NCI-H1417 (cell line): ENCODE results near the gene VDR.

ENCODE experiments used
- DNase-seq, 3 experiments: peaks; one replicate each; lab custom pipeline; 2025; lab: John Stamatoyannopoulos, UW

The VDR gene

DNA sequence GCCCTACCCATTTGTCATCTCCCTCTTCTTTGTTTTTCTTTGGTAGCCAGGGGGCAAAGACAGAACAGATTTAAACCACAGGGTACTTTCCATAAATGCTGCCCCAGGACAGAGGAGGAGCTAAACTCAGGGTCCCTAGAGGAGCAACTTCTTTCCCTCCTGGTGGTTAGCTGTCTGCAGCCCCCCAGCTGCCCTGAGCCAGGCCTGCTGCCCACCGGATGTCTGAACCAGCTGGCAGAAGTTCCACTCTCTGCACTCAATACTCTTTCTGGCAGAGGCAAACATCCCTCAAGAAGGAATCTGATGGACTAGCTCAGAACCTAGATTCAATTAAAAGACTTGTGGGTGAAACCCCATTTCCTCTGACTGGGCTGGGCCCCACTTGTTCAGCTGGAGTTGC is 10.7 kb downstream of the VDR start:
- no peak for DNase-seq

DNA sequence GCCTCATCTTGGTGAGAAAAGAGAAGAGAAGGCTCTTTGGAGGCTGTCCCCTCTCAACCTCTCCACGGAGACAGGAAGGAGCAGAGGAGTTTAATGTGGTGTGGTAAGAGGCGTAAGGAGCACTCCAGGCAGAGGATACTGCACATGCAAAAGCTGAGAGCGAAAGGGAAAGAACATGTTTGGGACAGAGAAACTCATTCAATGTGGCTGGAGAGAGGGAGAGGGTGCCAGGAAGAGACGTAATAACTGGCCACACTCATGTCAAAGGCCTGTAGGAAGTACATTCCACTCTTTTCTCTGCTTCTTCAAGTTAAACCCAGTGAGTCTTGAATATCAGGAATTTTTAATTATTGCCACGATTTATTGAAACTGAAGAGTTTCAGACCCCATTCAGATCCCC is 12.0 kb downstream of the VDR start:
- no peak for DNase-seq

DNA sequence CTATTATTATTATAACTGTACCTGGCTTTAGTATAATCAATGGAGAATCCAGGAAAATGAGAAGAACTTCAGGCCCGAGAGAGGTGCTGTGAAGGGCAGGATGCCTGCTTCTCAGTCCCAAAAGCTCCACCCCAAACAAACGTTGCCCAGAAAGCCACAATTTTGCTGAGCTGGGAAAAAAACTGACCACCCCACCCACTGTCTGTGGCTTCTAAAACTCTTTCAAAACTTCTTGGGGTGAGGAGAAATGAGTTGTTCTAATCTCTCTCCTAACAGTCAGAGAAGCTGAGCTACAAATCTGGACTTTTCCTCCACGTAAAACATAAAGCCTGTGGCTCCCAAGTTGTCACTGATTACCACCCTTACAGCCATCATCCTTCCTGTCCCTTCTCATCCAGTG is 13.4 kb downstream of the VDR start:
- DNase-seq: no peak

DNA sequence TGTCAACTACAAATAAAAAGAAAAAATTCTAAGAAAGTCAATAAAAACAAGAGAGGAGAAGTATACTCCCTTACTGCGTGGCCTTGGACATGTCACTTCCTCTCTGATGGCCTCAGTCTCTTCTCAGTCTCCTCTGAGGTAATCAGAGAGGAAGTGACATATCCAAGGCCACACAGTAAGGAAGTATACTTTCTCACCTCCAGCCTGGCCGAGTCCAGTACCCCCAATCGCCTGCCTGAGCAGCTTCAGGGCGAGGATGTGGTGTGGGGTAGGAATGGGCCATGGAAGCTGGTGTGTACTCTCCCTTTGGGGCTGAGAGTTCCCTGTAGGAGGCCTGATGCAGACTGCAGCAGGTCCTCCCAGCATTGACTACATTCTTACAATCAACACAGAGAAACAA is 15.8 kb downstream of the VDR start:
- no peak for DNase-seq

GRCh38 chr12:47888153-47888819 is 16.5 kb downstream of the VDR start:
- no peak for DNase-seq

DNA sequence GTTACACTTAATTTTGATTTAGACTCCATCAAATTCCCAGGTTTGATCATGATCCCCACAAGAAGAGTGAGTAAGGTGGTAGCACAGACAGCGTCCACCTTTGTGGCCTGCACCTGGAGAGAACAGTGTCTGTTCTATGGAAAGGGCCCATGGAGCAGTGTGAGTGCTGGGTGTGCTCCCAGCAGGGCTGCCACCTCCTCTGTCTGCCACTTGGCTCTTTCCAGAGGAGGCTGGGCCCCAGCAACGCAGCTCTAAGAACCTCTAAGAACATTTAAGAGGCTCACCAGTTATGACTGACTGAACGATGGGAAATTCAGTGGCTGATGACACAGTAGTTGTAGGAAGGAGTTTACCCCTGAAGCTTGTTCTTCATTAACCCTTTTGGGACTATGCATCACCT is 17.3 kb downstream of the VDR start:
- DNase-seq: no peak

GRCh38 chr12:47886510-47887240 is 18.1 kb downstream of the VDR start:
- DNase-seq: no peak

GRCh38 chr12:47885566-47885965 is 19.2 kb downstream of the VDR start:
- no peak for DNase-seq

GRCh38 chr12:47885012-47885501 is 19.7 kb downstream of the VDR start:
- DNase-seq: no peak

GRCh38 chr12:47884501-47884900 is 20.3 kb downstream of the VDR start:
- DNase-seq: no peak

DNA sequence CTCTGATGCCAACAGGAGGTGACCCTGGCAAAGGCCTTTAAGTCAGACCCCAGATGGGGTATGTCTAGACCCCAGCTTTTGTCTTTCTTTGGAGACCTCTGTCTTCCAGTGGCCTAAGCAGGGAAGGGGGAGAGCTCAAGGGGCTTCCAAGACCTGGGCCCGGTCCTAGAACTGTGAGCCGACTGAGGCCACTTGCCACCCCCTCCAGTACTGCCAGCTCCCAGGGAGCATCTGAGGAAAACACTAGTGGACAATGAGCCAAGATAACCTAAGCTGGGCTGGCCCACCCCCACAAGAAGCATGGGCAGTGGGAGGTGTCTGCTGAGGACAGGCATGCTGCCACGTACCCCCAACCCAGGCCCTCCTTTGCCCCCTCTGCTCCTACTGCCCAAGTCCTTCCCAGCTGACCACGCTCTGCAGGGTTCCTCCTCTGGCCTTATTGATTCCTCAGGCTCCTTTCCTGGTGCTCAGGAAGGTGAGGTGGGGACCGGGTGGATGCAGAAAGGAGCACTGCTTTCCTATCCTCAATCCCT is 21.1 kb downstream of the VDR start:
- DNase-seq: no peak

GRCh38 chr12:47882781-47883546 is 21.8 kb downstream of the VDR start:
- DNase-seq: peak in 2 of 3 experiments; percentile 38 to 48

DNA sequence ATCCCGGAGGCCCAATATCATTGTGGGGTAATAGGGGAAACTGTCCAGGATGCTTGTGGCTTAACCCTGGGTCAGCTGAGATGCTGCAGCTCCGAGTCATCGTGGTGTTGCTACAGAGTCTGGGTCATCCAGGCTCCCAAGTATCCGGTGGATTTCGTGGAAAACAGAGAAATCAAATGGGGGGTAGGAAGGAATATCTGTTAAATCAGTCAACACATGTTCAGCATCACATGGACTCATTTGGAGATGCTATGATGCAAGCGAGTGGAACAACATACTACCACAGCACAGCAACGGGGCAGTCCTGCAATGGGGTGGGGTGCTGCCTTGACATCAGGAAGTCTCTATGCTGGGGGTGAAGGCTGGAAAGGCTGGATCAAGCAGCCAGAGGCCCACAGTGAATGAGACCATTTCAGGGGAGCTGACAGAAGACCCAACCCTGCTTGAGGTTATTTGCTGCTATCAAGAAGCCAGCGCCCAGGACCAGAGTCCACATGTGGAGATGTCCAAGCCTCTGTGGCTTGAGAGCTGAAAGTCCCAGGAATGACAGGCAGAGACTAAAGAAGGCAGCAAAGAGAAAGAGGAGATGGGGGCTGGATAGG is 22.9 kb downstream of the VDR start:
- no peak for DNase-seq

DNA sequence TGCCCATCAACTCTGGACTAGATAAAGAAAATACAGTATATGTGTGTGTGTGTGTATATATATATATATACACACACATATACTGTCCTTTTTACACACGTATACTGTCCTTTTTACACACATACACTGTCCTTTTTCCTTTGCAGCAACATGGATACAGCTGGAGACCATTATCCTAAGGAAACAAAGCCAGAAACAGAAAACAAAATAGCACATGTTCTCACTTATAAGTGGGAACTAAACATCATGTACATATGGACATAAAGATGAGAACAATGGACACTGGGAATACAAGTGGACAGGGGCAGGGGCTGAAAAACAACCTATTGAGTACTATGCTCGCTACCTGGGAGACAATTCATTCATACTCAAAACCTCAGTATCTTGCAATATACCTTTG is 23.7 kb downstream of the VDR start:
- no peak for DNase-seq

DNA sequence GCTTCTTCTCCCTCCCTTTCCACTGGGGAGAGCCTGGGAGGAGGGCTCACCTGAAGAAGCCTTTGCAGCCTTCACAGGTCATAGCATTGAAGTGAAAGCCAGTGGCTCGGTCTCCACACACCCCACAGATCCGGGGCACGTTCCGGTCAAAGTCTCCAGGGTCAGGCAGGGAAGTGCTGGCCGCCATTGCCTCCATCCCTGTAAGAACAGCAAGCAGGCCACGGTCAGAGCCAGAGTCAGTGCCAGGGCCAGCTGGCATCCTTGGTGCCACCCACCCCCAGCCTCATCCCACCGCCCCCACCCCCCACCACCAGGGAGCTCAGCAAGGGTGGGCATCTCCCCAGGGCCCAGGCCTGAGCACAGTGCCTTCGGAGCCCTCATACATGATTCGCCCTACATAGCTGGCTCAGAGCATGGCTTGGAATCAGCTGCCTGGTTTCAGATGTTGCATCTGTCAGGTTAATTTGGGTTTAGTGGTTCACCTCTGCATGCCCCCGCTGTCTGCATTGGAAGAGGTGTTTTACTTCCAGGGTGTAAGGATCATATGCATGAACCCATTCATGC is 25.8 kb downstream of the VDR start:
- no peak for DNase-seq

DNA sequence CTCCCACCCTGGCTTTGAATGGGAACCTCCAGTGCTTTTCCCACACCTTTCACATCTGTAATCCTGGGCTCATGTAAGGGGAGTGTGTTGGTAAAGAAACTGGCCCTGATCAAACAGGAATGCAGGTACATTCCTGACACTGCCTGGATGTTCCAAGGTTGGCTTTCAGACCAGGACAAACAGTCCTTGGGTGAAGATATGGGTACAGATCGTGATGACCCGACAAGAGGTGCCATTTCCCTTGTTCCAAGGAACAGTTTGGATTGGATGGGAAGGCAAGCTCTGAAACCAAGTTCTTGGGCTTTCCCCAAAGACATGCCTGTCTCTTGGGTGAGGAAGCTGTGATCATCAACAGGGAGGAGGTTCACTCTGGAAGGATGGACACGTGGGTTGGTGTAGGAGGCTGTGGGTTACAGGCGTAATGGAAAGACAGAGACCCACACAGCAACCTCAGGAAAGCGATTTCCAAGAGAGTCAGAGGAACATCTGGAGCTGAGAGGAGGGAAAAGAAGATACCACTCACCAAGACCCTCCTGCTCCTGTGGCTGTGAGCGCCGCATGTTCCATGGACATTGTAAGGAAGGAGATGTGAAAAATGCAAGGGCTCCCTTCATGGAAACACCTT is 26.4 kb downstream of the VDR start:
- DNase-seq: no peak

DNA sequence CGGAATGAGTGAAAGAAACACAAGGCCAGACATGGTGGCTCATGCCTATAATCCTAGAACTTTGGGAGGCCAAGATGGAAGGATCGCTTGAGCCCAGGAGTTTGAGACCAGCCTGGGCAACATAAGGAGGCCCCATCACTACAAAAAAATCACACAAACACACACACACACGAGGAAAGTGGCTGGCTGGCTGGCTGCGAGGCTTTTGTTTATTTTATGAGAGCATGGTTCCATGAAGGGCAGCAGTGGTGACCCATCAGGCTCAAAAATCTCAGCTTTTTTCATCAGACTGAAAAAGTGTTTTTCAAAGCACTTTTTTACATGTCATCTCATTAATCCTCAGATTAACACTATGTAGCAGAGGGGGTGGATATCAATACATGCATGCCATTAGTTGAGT is 27.7 kb downstream of the VDR start:
- DNase-seq: no peak

DNA sequence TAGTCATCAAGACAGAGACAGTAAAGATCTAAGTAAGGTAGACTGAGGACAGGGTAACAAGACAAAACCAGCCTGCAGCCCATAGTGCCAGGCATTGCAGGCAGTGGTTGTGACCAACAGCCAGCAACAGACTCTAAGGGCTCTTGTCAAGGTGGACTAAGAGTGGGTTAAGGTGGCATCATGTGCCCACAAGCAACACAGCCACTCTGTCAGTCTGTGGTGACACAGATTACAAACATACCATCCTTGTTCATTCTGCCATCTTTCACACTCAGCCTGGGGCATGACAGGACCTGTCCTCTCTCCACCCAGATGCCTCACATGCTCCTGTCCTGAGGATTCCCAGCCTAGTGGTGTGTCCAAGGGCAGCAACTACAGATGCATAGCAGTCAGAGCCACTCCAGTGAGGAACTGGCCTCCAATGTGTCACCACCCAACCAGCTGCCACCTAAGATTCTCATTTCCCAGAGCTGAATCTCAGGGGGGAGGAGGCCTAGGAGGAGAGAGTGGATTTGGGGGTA is 28.3 kb downstream of the VDR start:
- DNase-seq: no peak

GRCh38 chr12:47875746-47876439 is 28.9 kb downstream of the VDR start:
- DNase-seq: no peak

DNA sequence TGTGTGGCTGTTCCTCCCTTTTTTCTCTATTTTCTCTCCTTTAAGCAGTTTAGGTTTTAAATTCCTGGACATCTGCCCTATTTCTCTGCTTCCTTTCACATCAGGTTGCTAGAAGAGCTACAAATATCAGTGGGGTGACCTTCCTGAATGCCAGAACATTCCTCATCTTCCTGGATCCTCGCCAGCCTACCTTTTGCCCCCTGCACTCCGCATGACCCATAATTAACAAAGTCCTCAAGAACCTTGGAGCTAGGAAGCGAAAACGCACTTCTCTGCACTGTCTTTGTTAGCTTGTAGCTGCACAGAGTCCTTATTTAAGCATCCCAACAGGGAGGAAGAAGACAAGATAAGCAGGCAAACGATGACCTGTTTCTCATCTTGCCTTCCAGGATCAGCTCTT is 30.5 kb downstream of the VDR start:
- no peak for DNase-seq
